GM12864 (cell line): Measurements from ENCODE around the gene CNBP.
"Not testable (repeated sequence)": the region's sequence is repeated elsewhere in the genome, so short reads cannot be mapped to it uniquely, and the experiment has no call there.

Experiments used
- DNase-seq: peaks from one replicate; pipeline ENCODE4 v3.0.0-alpha.2; 2011; ENCODE audit warnings: low read depth
- H3K4me3 ChIP-seq: 2 replicates; pipeline ENCODE4 v1.5.1; 2011; ENCODE audit warnings: mild to moderate bottlenecking, low read depth, low read length, control low read depth
- CTCF ChIP-seq: IDR thresholded peaks from 2 replicates; pipeline ENCODE4 v1.5.1; 2011; ENCODE audit warnings: low read depth, mild to moderate bottlenecking, moderate library complexity, low read length, control low read depth, inconsistent platforms; ENCODE audit errors: missing control alignments

CNBP gene

GRCh38 chr3:129199366-129199765 is 15.7 kb upstream of the CNBP start:
- no peak overlapping the region for H3K4me3 ChIP-seq
- no peak for TF ChIP-seq CTCF
- no peak for DNase-seq

- no peak for DNase-seq
- H3K4me3 ChIP-seq: no peak overlapping the region
- no peak for TF ChIP-seq CTCF
These were observed 13.6 kb upstream of the CNBP start for GRCh38 chr3:129197321-129197720.

DNA sequence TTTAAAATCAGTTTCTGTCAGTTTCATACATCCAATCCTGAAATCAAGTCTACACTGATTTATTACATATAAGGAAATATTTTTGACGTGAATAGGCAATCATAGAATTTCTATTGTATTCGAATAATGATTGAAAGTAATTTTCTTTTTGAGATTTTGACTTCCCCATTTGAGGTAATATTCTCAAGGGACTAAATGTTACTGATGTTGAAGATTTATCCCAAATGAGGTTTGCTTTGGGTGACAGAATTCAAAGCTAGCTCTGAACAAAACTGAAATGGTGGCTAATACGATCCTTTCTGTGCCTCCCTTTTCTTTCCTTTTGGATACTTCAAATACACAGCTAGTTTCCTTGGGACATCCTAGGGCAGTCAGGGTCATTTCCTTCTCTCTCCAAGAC is 12.9 kb upstream of the CNBP start:
- DNase-seq: no peak
- TF ChIP-seq CTCF: no peak
- no peak overlapping the region for H3K4me3 ChIP-seq

- DNase-seq: no peak
- no peak overlapping the region for H3K4me3 ChIP-seq
- TF ChIP-seq CTCF: no peak
These were observed 12.1 kb upstream of the CNBP start for GRCh38 chr3:129195731-129196256.

GRCh38 chr3:129189793-129190192 is 6.1 kb upstream of the CNBP start:
- H3K4me3 ChIP-seq: not testable (repeated sequence)

DNA sequence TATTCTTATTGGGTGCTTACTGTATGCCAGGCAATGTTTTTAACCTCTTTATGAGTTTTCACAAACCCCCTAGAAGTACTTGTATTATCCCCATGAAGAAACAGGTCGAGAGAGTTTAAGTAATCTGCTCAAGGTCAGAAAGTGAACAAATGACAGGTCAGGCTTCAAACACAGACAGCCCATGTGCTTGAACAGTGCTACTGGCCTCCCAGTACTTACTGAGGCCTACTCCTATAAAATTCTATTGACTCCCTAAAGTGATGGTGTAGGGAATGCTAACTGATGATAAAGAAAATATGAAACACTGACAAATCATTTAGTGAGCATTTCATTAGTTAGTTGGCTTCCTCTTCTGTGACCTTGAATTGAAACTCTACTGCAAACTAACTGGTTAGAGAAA is 4.2 kb upstream of the CNBP start:
- DNase-seq: no peak
- no peak overlapping the region for H3K4me3 ChIP-seq
- TF ChIP-seq CTCF: no peak

More at GRCh38 chr3:129189793-129190192, 6.1 kb upstream of the CNBP start:
- DNase-seq: not testable (repeated sequence)

DNA sequence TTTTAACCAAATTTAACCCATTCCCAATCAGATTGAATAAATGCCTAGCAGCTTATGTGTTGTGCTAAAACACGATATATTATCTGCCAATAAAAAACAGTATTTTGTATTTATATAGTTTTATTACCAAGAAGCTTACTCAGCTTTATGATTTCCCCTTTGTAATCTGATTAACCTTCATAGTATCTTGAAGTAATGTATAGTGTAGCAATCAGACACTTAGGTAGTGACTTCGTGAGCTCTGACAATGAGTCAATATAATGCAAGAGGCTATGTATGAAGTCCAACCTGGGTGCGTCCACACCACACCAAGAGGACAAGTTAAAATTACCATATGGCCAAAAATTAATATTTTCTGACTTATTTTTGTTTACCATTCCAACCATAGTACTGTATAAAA is 2.1 kb upstream of the CNBP start:
- no peak for DNase-seq
- H3K4me3 ChIP-seq: no peak overlapping the region
- TF ChIP-seq CTCF: no peak

GRCh38 chr3:129184784-129185542 is 1.3 kb upstream of the CNBP start:
- DNase-seq: not testable (repeated sequence)
- peak overlapping the region; percentile 78; the same call in 1 of the 2 replicates for H3K4me3 ChIP-seq
